ENCODE measurements around the gene DDRGK1.
"Not testable (repeated sequence)": the region's sequence is repeated elsewhere in the genome, so short reads cannot be mapped to it uniquely, and the experiment has no call there.

Gene DDRGK1

GRCh38 chr20:3215359-3215917 lies 11.0 kb upstream of the DDRGK1 start:
- DNase-seq (ENCODE audit: low read depth in 2 of 2) = not testable (repeated sequence)

- no peak for DNase-seq (ENCODE audit: low read depth in 2 of 2)
Measured at GRCh38 chr20:3213226-3213625, 8.7 kb upstream of the DDRGK1 start.

GRCh38 chr20:3210346-3210745 lies 5.9 kb upstream of the DDRGK1 start:
- DNase-seq (ENCODE audit: low read depth in 2 of 2) = no peak

- DNase-seq (ENCODE audit: low read depth in 2 of 2) = no peak
Measured at GRCh38 chr20:3209946-3210317, 5.5 kb upstream of the DDRGK1 start.

- DNase-seq (ENCODE audit: low read depth in 2 of 2) = peak in 1 of 2 donors; percentile 49
Measured at GRCh38 chr20:3209257-3209945, 4.9 kb upstream of the DDRGK1 start, which contains the start of gene ITPA. ITPA (plus strand) TSS chr20:3209498; CDS start chr20:3209552, 54 bp downstream.

- DNase-seq (ENCODE audit: low read depth in 2 of 2) = no peak
Measured at GRCh38 chr20:3208786-3209256, 4.3 kb upstream of the DDRGK1 start.

GRCh38 chr20:3203315-3204123 lies 963 bp downstream of the DDRGK1 start:
- DNase-seq (ENCODE audit: low read depth in 2 of 2) = no peak

- no peak for DNase-seq (ENCODE audit: low read depth in 2 of 2)
Measured at GRCh38 chr20:3202965-3203314, 1.5 kb downstream of the DDRGK1 start.

- no peak for DNase-seq (ENCODE audit: low read depth in 2 of 2)
Measured at GRCh38 chr20:3199976-3200755, 4.3 kb downstream of the DDRGK1 start.

- DNase-seq (ENCODE audit: low read depth in 2 of 2) = no peak
Measured at GRCh38 chr20:3199206-3199605, 5.3 kb downstream of the DDRGK1 start.

- no peak for DNase-seq (ENCODE audit: low read depth in 2 of 2)
Measured at GRCh38 chr20:3195590-3196237, 8.8 kb downstream of the DDRGK1 start.

GRCh38 chr20:3194617-3195280 lies 9.7 kb downstream of the DDRGK1 start:
- no peak for DNase-seq (ENCODE audit: low read depth in 2 of 2)

- no peak for DNase-seq (ENCODE audit: low read depth in 2 of 2)
Measured at GRCh38 chr20:3193806-3194616, 10.5 kb downstream of the DDRGK1 start.

- DNase-seq (ENCODE audit: low read depth in 2 of 2) = no peak
Measured at GRCh38 chr20:3192226-3193015, 12.1 kb downstream of the DDRGK1 start.

- no peak for DNase-seq (ENCODE audit: low read depth in 2 of 2)
Measured at GRCh38 chr20:3190681-3191111, 13.8 kb downstream of the DDRGK1 start.

- no peak for DNase-seq (ENCODE audit: low read depth in 2 of 2)
Measured at GRCh38 chr20:3189561-3190131, 14.8 kb downstream of the DDRGK1 start.

- no peak for DNase-seq (ENCODE audit: low read depth in 2 of 2)
Measured at GRCh38 chr20:3188823-3189413, 15.6 kb downstream of the DDRGK1 start.

- not testable (repeated sequence) for DNase-seq (ENCODE audit: low read depth in 2 of 2)
Measured at GRCh38 chr20:3187861-3188260, 16.6 kb downstream of the DDRGK1 start.

All from stimulated activated CD4-positive, alpha-beta T cell treated with anti-CD3 and anti-CD28 coated beads, Interleukin-15, amount 100 ng/mL, for 48 hours (primary cell).